Measurements from ENCODE around the gene RUNX2. TPM values are rescaled to one million over a fixed set of nuclear protein-coding genes. Genes with fewer than 3 reads are reported as not detected.

The RUNX2 gene
- total and polyA plus RNA-seq, 2 of the 8 experiments (the other 6 are each of a cell fraction or from before 2014, with no cell fraction given) = 0.26 to 1.2 TPM

GRCh38 chr6:45527210-45527609, 199.1 kb downstream of the RUNX2 start:
- CTCF ChIA-PET (ENCODE audit: partially characterized antibody) = interaction anchor here (0.6 to 1.8 kb wide), 4 partner anchors 23 to 236 kb away, joined by 3 to 5 read pairs (median 4); no protein-coding TSS in a partner anchor
- Histone ChIP-seq H4K5ac (ENCODE audit: insufficient read length, low read depth, low read length) (no peak overlapping the region), H2AK5ac (ENCODE audit: low read depth, low read length) (no peak overlapping the region), H3K56ac (replicated peaks; ENCODE audit: insufficient read length, low read depth, low read length) (no peak overlapping the region), H3K79me1 (ENCODE audit: low read depth, low read length) (no peaks in the 10 kb centered on the region), H3K4me3 (ENCODE audit: extremely low read depth in 1 of 4, insufficient read depth in 2 of 4, low read depth in 3 of 4, low read length in 4 of 4) (no peak overlapping the region), H3K18ac (ENCODE audit: extremely low read depth, low read length) (no peak overlapping the region), H3K23me2 (ENCODE audit: low read depth, low read length) (no peaks in the 10 kb centered on the region; the same call in 1 of the 2 replicates), H3K36me3 (ENCODE audit: control insufficient read depth in 2 of 4, insufficient read depth in 4 of 4, low read length in 3 of 4) (no peaks in the 10 kb centered on the region), H2AFZ (ENCODE audit: low read length) (no peak overlapping the region), H2BK12ac (ENCODE audit: low read depth, low read length) (no peak overlapping the region), H3K27me3 (replicated peaks in 1 of 4; ENCODE audit: control insufficient read depth in 3 of 4, extremely low read depth in 1 of 4, insufficient read depth in 3 of 4, low read length in 3 of 4) (no peaks in the 10 kb centered on the region), H4K8ac (ENCODE audit: extremely low read depth, insufficient read depth, low read length) (no peak overlapping the region), H2BK20ac (ENCODE audit: low read length) (no peak overlapping the region), H3K9me3 (ENCODE audit: insufficient read depth in 2 of 2, low read depth in 1 of 2, low read length in 1 of 2) (no peaks in the 10 kb centered on the region), H3K9ac (replicated peaks in 1 of 4; ENCODE audit: extremely low read depth in 1 of 4, low read depth in 3 of 4, low read length in 3 of 4) (no peak overlapping the region), H3K4ac (replicated peaks; ENCODE audit: insufficient read length, low read depth, low read length) (no peak overlapping the region), H2BK15ac (ENCODE audit: low read length) (no peak overlapping the region; the same call in 1 of the 2 replicates), H3K27ac (ENCODE audit: low read depth, low read length) (no peak overlapping the region), H3K79me2 (ENCODE audit: control insufficient read depth in 1 of 2, insufficient read depth in 2 of 2, low read length in 2 of 2) (no peaks in the 10 kb centered on the region), H3K4me1 (replicated peaks in 1 of 4; ENCODE audit: control insufficient read depth in 3 of 4, insufficient read depth in 4 of 4, low read length in 3 of 4) (peaks cover 0 to 5% (median 0%) of the 10 kb centered on the region in 4 experiments; a peak in 1 of 7 replicates), H3K23ac (ENCODE audit: insufficient read length) (no peak overlapping the region), H4K20me1 (replicated peaks in 1 of 2; ENCODE audit: control insufficient read depth in 1 of 2, insufficient read depth in 2 of 2, low read length in 2 of 2) (no peaks in the 10 kb centered on the region), H3K4me2 (ENCODE audit: insufficient read depth in 1 of 2, low read depth in 2 of 2, low read length in 2 of 2) (no peak overlapping the region), H3K14ac (ENCODE audit: insufficient read length) (no peak overlapping the region), H2BK5ac (ENCODE audit: low read depth, low read length) (no peak overlapping the region), H4K91ac (replicated peaks; ENCODE audit: insufficient read length, low read length) (no peak overlapping the region), H2BK120ac (replicated peaks; ENCODE audit: low read depth, low read length) (no peak overlapping the region)
- 73% methylated on average over 1 of the region's 1 CpG; no CpG with 5 or more reads in 1 of the 2 experiments for WGBS, 2 experiments (ENCODE audit: extremely low coverage in 1 of 2, insufficient coverage in 1 of 2, insufficient read length in 1 of 2, insufficient replicate concordance in 2 of 2, low coverage in 1 of 2, low lambda C conversion rate in 2 of 2, missing lambda C conversion rate in 1 of 2)
- DNase-seq (ENCODE audit: low read depth in 1 of 2, low spot score in 2 of 2) = no peak
- no peak for FAIRE-seq
- POLR2A ChIA-PET (ENCODE audit: partially characterized antibody) = no interaction called here
- TF ChIP-seq FOSL1 (IDR thresholded peaks at IDR 0.05; ENCODE audit: insufficient read depth, low read depth, low read length) = no peak
- TF ChIP-seq TAF1 (IDR thresholded peaks at IDR 0.05; ENCODE audit: low read depth, low read length) = no peak
- no peak for TF ChIP-seq EZH2 (IDR thresholded peaks at IDR 0.05; ENCODE audit: low read depth, low read length, severe bottlenecking)
- TF ChIP-seq BRCA1 (IDR thresholded peaks at IDR 0.05; ENCODE audit: low read depth, low read length) = no peak
- no peak for TF ChIP-seq RFX5 (IDR thresholded peaks at IDR 0.05; ENCODE audit: borderline replicate concordance, low read depth, low read length)
- TF ChIP-seq SP1 (IDR thresholded peaks at IDR 0.05; ENCODE audit: low read depth, low read length) = no peak
- TF ChIP-seq KDM5A (IDR thresholded peaks at IDR 0.05; ENCODE audit: low read length) = no peak
- TF ChIP-seq PHF8 (conservative IDR thresholded peaks at IDR 0.05; ENCODE audit: low read depth, low read length) = no peak
- TF ChIP-seq ZNF274 (IDR thresholded peaks at IDR 0.05; ENCODE audit: borderline replicate concordance, extremely low read depth, low read length) = no peak
- TF ChIP-seq CTCF (IDR thresholded peaks at IDR 0.05; ENCODE audit: control extremely low read depth in 1 of 3, insufficient read depth in 1 of 3, low read depth in 1 of 3, low read length in 3 of 3) = no peak
- TF ChIP-seq SIX5 (IDR thresholded peaks at IDR 0.05; ENCODE audit: low read depth, low read length) = no peak
- no peak for TF ChIP-seq RAD21 (IDR thresholded peaks at IDR 0.05 in 1 of 2, conservative IDR thresholded peaks at IDR 0.05 in 1 of 2; ENCODE audit: low read depth in 2 of 2, low read length in 2 of 2)

Data from H1 (cell line).